ENCODE measurements around the gene ZNF773. TPM values are rescaled to one million over a fixed set of nuclear protein-coding genes. Genes with fewer than 3 reads are reported as not detected.
A peak's percentile ranks its signal among the peaks of the same experiment; 100 is the strongest.

Gene ZNF773
- total RNA-seq, 1 experiment from 2014 or later = 10.2 TPM

- Histone ChIP-seq H3K27me3 (ENCODE audit: control insufficient read depth, insufficient read depth, low read length) (no peaks in the 10 kb centered on the region), H3K4me1 (ENCODE audit: control insufficient read depth, insufficient read depth, low read length) (no peaks in the 10 kb centered on the region), H3K4me3 (ENCODE audit: low read depth in 2 of 2, low read length in 2 of 2) (peak within 1 kb of the TSS in 1 of 2 experiments; percentile 34; a peak in 1 of 4 replicates), H3K9me3 (ENCODE audit: control insufficient read depth, insufficient read depth, low read depth, low read length) (peaks cover 17% of the 10 kb centered on the region; the same call in 1 of the 2 replicates), H3K36me3 (ENCODE audit: control insufficient read depth, insufficient read depth, low read length) (no peaks in the 10 kb centered on the region), H3K27ac (ENCODE audit: low read length) (no peak within 1 kb of the TSS)
- BruUV-seq (replicated peaks) = no TSS peak
- TF ChIP-seq CTCF (IDR thresholded peaks at IDR 0.05) (no peak), POLR2AphosphoS5 (IDR thresholded peaks at IDR 0.05; ENCODE audit: low read depth, low read length) (no peak), SIN3A (IDR thresholded peaks at IDR 0.05; ENCODE audit: borderline replicate concordance, insufficient read depth, low read depth, low read length) (no peak), REST (IDR thresholded peaks at IDR 0.05; ENCODE audit: insufficient read depth in 1 of 2, low read depth in 2 of 2, low read length in 1 of 2) (no peak), TCF7L2 (IDR thresholded peaks at IDR 0.05; ENCODE audit: low read depth, low read length) (no peak)
- no peak for DNase-seq (ENCODE audit: low read depth, low spot score)
- no peak for ATAC-seq
- in situ Hi-C loops (cut with HindIII; ENCODE audit: low pct_unique_long_range_greater_than_20kb, low sequenced_read_pairs) = no loop called here
- intact Hi-C loops (cut with micrococcal nuclease; ENCODE audit: unreplicated experiment) = no loop called here
- CTCF ChIA-PET = no interaction called here
- POLR2A ChIA-PET = no interaction called here
These were observed 27.6 kb downstream of the ZNF773 start, which contains the start of gene ZNF549 for GRCh38 chr19:57527136-57527881. Gene ZNF549 (plus strand): TSS chr19:57527356. CDS start chr19:57527574, 218 bp downstream.

GRCh38 chr19:57537953-57538547 is 38.3 kb downstream of the ZNF773 start:
- Histone ChIP-seq H3K27me3 (ENCODE audit: control insufficient read depth, insufficient read depth, low read length) (no peaks in the 10 kb centered on the region), H3K4me1 (ENCODE audit: control insufficient read depth, insufficient read depth, low read length) (no peaks in the 10 kb centered on the region), H3K27ac (ENCODE audit: low read length) (no peak overlapping the region), H3K4me3 (ENCODE audit: low read depth in 2 of 2, low read length in 2 of 2) (no peak overlapping the region), H3K36me3 (ENCODE audit: control insufficient read depth, insufficient read depth, low read length) (no peaks in the 10 kb centered on the region), H3K9me3 (ENCODE audit: control insufficient read depth, insufficient read depth, low read depth, low read length) (peaks cover 58% of the 10 kb centered on the region)
- ATAC-seq (no peak), DNase-seq (ENCODE audit: low read depth, low spot score) (no peak)
- ChIA-PET CTCF (no interaction called here), POLR2A (interaction anchor here (0.5 to 0.6 kb wide), 2 partner anchors 70 to 674 kb away, joined by 3 to 5 read pairs; no protein-coding TSS in a partner anchor)
- in situ Hi-C loops (cut with HindIII; ENCODE audit: low pct_unique_long_range_greater_than_20kb, low sequenced_read_pairs) = no loop called here
- intact Hi-C loops (cut with micrococcal nuclease; ENCODE audit: unreplicated experiment) = no loop called here
- TF ChIP-seq TCF7L2 (IDR thresholded peaks at IDR 0.05; ENCODE audit: low read depth, low read length) (no peak), CTCF (IDR thresholded peaks at IDR 0.05) (no peak)
- no TSS peak for BruUV-seq (replicated peaks)

Measured in Panc1 (cell line).